RWPE1 (cell line): ENCODE data around the gene F8.

Source experiments
- CTCF ChIA-PET: fragments of 350-600 bp; sonication (Branson Sonifier 250); formaldehyde crosslinking; extraction: SDS; loops from one replicate; lab custom pipeline; 2021; lab: Yijun Ruan, JAX
- POLR2A ChIA-PET: fragments of 400-600 bp; formaldehyde crosslinking; extraction: SDS; loops from one replicate; lab custom pipeline; 2020; ENCODE audit warnings: antibody characterized with exemption; ENCODE audit not compliant: low non-redundant PET; lab: Yijun Ruan, JAX
- DNase-seq: peaks from one replicate; pipeline ENCODE4 v3.0.0; 2012; ENCODE audit warnings: low spot score
- H3K27ac ChIP-seq: fragments of 450-650 bp; 2 replicates; pipeline ENCODE4 v1.5.1; 2017
- CTCF ChIP-seq: fragments of 450-650 bp; conservative IDR thresholded peaks from 2 replicates; pipeline ENCODE4 v1.5.1; 2017; ENCODE audit warnings: low read depth, mild to moderate bottlenecking

F8 gene

GRCh38 chrX:155022585-155022984 is at the start of gene F8:
F8 (minus strand) TSS chrX:155022723; CDS start chrX:155022552, 171 bp downstream.
- POLR2A ChIA-PET, result no interaction called here
- H3K27ac ChIP-seq, result no peak within 1 kb of the TSS

GRCh38 chrX:155071694-155072280 is 49.3 kb upstream of the F8 start:
- POLR2A ChIA-PET, result no interaction called here
- peak overlapping the region; percentile 82 for H3K27ac ChIP-seq

More at GRCh38 chrX:155022585-155022984, at the start of gene F8:
- TF ChIP-seq CTCF, result no peak
- DNase-seq, result no peak
- CTCF ChIA-PET, result interaction anchor here (0.7 kb wide), 1 partner anchor 342 kb away, joined by 3 read pairs; no protein-coding TSS in a partner anchor

GRCh38 chrX:155070975-155071693 is 48.6 kb upstream of the F8 start, which contains the start of the genes BRCC3, CMC4 and MTCP1:
BRCC3 (plus strand) TSS chrX:155071508; CDS start chrX:155071528, 20 bp downstream.
CMC4 (minus strand) TSS chrX:155071136; CDS start chrX:155064023, 7,113 bp downstream.
MTCP1 (minus strand) TSS chrX:155071136; CDS start chrX:155066010, 5,126 bp downstream.
- H3K27ac ChIP-seq, result peak within 1 kb of the TSS; percentile 82
- peak; percentile 68 for DNase-seq
- no peak for TF ChIP-seq CTCF
- CTCF ChIA-PET, result no interaction called here
- POLR2A ChIA-PET, result no interaction called here

More at GRCh38 chrX:155071694-155072280, 49.3 kb upstream of the F8 start:
- CTCF ChIA-PET, result no interaction called here
- DNase-seq, result no peak
- no peak for TF ChIP-seq CTCF

GRCh38 chrX:155070663-155070974 is 48.1 kb upstream of the F8 start:
- CTCF ChIA-PET, result interaction anchor here (0.6 kb wide), 1 partner anchor 439 kb away, joined by 3 read pairs; no protein-coding TSS in a partner anchor
- H3K27ac ChIP-seq, result peak overlapping the region; percentile 82
- POLR2A ChIA-PET, result no interaction called here
- TF ChIP-seq CTCF, result no peak
- DNase-seq, result no peak

- TF ChIP-seq CTCF, result no peak
- DNase-seq, result no peak
- POLR2A ChIA-PET, result no interaction called here
- no peak overlapping the region for H3K27ac ChIP-seq
- CTCF ChIA-PET, result interaction anchor here (0.6 kb wide), 1 partner anchor 440 kb away, joined by 3 read pairs; no protein-coding TSS in a partner anchor
Measured at GRCh38 chrX:155070038-155070437, 47.5 kb upstream of the F8 start.

DNA sequence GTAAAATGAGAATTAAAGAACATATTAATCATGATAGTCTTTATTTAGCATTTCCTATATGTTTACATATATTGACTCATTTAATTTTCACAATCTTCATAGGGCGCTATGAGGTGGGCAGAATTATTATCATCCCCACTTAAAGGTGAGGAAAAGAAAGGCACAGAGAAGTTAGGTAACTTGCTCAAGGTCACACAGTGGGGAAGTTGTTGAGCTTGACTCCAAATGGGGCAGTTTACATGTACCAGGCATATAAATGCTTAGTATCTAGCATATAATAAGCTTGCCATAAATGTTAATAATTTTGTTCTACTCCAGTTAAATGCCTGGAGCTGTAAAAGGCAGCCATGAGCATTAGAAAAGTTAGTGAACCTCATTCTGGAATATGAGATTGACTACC is 46.9 kb upstream of the F8 start:
- CTCF ChIA-PET, result no interaction called here
- no peak for TF ChIP-seq CTCF
- no peak for DNase-seq
- POLR2A ChIA-PET, result no interaction called here
- no peak overlapping the region for H3K27ac ChIP-seq
